ENCODE results near the gene CLSTN1.

Gene CLSTN1

GRCh38 chr1:9729523-9729922, 94.2 kb downstream of the CLSTN1 start:
- Histone ChIP-seq H2AFZ (ENCODE audit: low read length) (no peak overlapping the region), H3K4me3 (ENCODE audit: low read length in 2 of 2) (no peak overlapping the region), H4K91ac (ENCODE audit: low read depth, low read length, poor library complexity) (no peak overlapping the region), H3K36me3 (replicated peaks in 1 of 2; ENCODE audit: control insufficient read depth in 2 of 2, insufficient read depth in 2 of 2, low read length in 2 of 2) (peaks cover 45 to 72% of the 10 kb centered on the region in 2 donors), H3K9ac (ENCODE audit: low read depth, low read length, poor library complexity) (no peak overlapping the region), H3K27me3 (ENCODE audit: control insufficient read depth in 3 of 3, insufficient read depth in 3 of 3, low read depth in 1 of 3, low read length in 3 of 3) (no peaks in the 10 kb centered on the region), H3K27ac (replicated peaks; ENCODE audit: low read length) (no peak overlapping the region), H2BK5ac (ENCODE audit: low read length) (no peak overlapping the region), H2BK120ac (ENCODE audit: low read depth, low read length) (no peak overlapping the region), H3K4me2 (ENCODE audit: insufficient read depth, low read length, poor library complexity, severe bottlenecking) (no peak overlapping the region), H2BK12ac (ENCODE audit: low read length) (no peak overlapping the region), H3K23ac (ENCODE audit: low read depth, low read length, poor library complexity) (no peak overlapping the region), H4K8ac (ENCODE audit: low read depth, low read length) (no peak overlapping the region), H3K4me1 (ENCODE audit: control insufficient read depth in 2 of 2, insufficient read depth in 1 of 2, low read depth in 1 of 2, low read length in 2 of 2) (no peaks in the 10 kb centered on the region), H3K9me3 (replicated peaks in 1 of 2; ENCODE audit: control insufficient read depth in 2 of 2, insufficient read depth in 1 of 2, low read depth in 1 of 2, low read length in 2 of 2) (peaks cover 0 to 9% of the 10 kb centered on the region in 2 donors), H3K18ac (ENCODE audit: low read length) (no peak overlapping the region), H2BK15ac (ENCODE audit: low read length) (no peak overlapping the region), H3K79me1 (ENCODE audit: low read depth, low read length) (peaks cover 2% of the 10 kb centered on the region), H2AK5ac (ENCODE audit: low read depth, low read length) (no peak overlapping the region), H3K14ac (ENCODE audit: low read length) (no peak overlapping the region), H3K4ac (ENCODE audit: low read length) (no peak overlapping the region)
- no CpG with 5 or more reads among the region's 12 CpGs for WGBS, 2 donors (ENCODE audit: extremely low coverage in 2 of 2, insufficient read length in 2 of 2, insufficient replicate concordance in 1 of 2)
- no peak for DNase-seq (ENCODE audit: low spot score)

- H3K4me3 ChIP-seq (ENCODE audit: low read length in 2 of 2): no peak overlapping the region
- H3K9me3 ChIP-seq (replicated peaks in 1 of 2; ENCODE audit: control insufficient read depth in 2 of 2, insufficient read depth in 1 of 2, low read depth in 1 of 2, low read length in 2 of 2): peaks cover 0 to 7% of the 10 kb centered on the region in 2 donors
- no peak for DNase-seq (ENCODE audit: low spot score)
- H3K23ac ChIP-seq (ENCODE audit: low read depth, low read length, poor library complexity): no peak overlapping the region
- H3K4me1 ChIP-seq (ENCODE audit: control insufficient read depth in 2 of 2, insufficient read depth in 1 of 2, low read depth in 1 of 2, low read length in 2 of 2): no peaks in the 10 kb centered on the region
- H3K9ac ChIP-seq (ENCODE audit: low read depth, low read length, poor library complexity): no peak overlapping the region
- no CpG with 5 or more reads among the region's 33 CpGs for WGBS, 2 donors (ENCODE audit: extremely low coverage in 2 of 2, insufficient read length in 2 of 2, insufficient replicate concordance in 1 of 2)
- H3K4ac ChIP-seq (ENCODE audit: low read length): no peak overlapping the region
- H2BK5ac ChIP-seq (ENCODE audit: low read length): no peak overlapping the region
- H2AFZ ChIP-seq (ENCODE audit: low read length): no peak overlapping the region
- H4K8ac ChIP-seq (ENCODE audit: low read depth, low read length): no peak overlapping the region
- no peak overlapping the region for H2AK5ac ChIP-seq (ENCODE audit: low read depth, low read length)
- no peak overlapping the region for H3K14ac ChIP-seq (ENCODE audit: low read length)
- peaks cover 2% of the 10 kb centered on the region for H3K79me1 ChIP-seq (ENCODE audit: low read depth, low read length)
- H2BK120ac ChIP-seq (ENCODE audit: low read depth, low read length): no peak overlapping the region
- H4K91ac ChIP-seq (ENCODE audit: low read depth, low read length, poor library complexity): no peak overlapping the region
- H3K4me2 ChIP-seq (ENCODE audit: insufficient read depth, low read length, poor library complexity, severe bottlenecking): no peak overlapping the region
- no peak overlapping the region for H2BK15ac ChIP-seq (ENCODE audit: low read length)
- no peaks in the 10 kb centered on the region for H3K27me3 ChIP-seq (ENCODE audit: control insufficient read depth in 3 of 3, insufficient read depth in 3 of 3, low read depth in 1 of 3, low read length in 3 of 3)
- H2BK12ac ChIP-seq (ENCODE audit: low read length): no peak overlapping the region
- peaks cover 39 to 63% of the 10 kb centered on the region in 2 donors for H3K36me3 ChIP-seq (replicated peaks in 1 of 2; ENCODE audit: control insufficient read depth in 2 of 2, insufficient read depth in 2 of 2, low read length in 2 of 2)
- H3K27ac ChIP-seq (replicated peaks; ENCODE audit: low read length): no peak overlapping the region
- H3K18ac ChIP-seq (ENCODE audit: low read length): no peak overlapping the region
Observed at GRCh38 chr1:9728451-9729295, 95.1 kb downstream of the CLSTN1 start.

- Histone ChIP-seq H3K9me3 (replicated peaks in 1 of 2; ENCODE audit: control insufficient read depth in 2 of 2, insufficient read depth in 1 of 2, low read depth in 1 of 2, low read length in 2 of 2) (peaks cover 0 to 4% of the 10 kb centered on the region in 2 donors), H4K91ac (ENCODE audit: low read depth, low read length, poor library complexity) (no peak overlapping the region), H3K18ac (ENCODE audit: low read length) (no peak overlapping the region), H2BK15ac (ENCODE audit: low read length) (no peak overlapping the region), H2AK5ac (ENCODE audit: low read depth, low read length) (no peak overlapping the region), H3K23ac (ENCODE audit: low read depth, low read length, poor library complexity) (no peak overlapping the region), H3K27ac (replicated peaks; ENCODE audit: low read length) (no peak overlapping the region), H4K8ac (ENCODE audit: low read depth, low read length) (no peak overlapping the region), H3K79me1 (ENCODE audit: low read depth, low read length) (peaks cover 2% of the 10 kb centered on the region), H3K4ac (ENCODE audit: low read length) (no peak overlapping the region), H3K4me3 (ENCODE audit: low read length in 2 of 2) (no peak overlapping the region), H3K14ac (ENCODE audit: low read length) (no peak overlapping the region), H2AFZ (ENCODE audit: low read length) (no peak overlapping the region), H2BK5ac (ENCODE audit: low read length) (no peak overlapping the region), H3K27me3 (ENCODE audit: control insufficient read depth in 3 of 3, insufficient read depth in 3 of 3, low read depth in 1 of 3, low read length in 3 of 3) (no peaks in the 10 kb centered on the region), H2BK120ac (ENCODE audit: low read depth, low read length) (no peak overlapping the region), H3K4me1 (ENCODE audit: control insufficient read depth in 2 of 2, insufficient read depth in 1 of 2, low read depth in 1 of 2, low read length in 2 of 2) (no peaks in the 10 kb centered on the region), H3K4me2 (ENCODE audit: insufficient read depth, low read length, poor library complexity, severe bottlenecking) (no peak overlapping the region), H2BK12ac (ENCODE audit: low read length) (no peak overlapping the region), H3K9ac (ENCODE audit: low read depth, low read length, poor library complexity) (no peak overlapping the region), H3K36me3 (replicated peaks in 1 of 2; ENCODE audit: control insufficient read depth in 2 of 2, insufficient read depth in 2 of 2, low read length in 2 of 2) (peaks cover 25 to 47% of the 10 kb centered on the region in 2 donors)
- no peak for DNase-seq (ENCODE audit: low spot score)
- WGBS, 2 donors (ENCODE audit: extremely low coverage in 2 of 2, insufficient read length in 2 of 2, insufficient replicate concordance in 1 of 2): no CpG with 5 or more reads among the region's 25 CpGs
Observed at GRCh38 chr1:9726905-9727595, 96.7 kb downstream of the CLSTN1 start.

DNA sequence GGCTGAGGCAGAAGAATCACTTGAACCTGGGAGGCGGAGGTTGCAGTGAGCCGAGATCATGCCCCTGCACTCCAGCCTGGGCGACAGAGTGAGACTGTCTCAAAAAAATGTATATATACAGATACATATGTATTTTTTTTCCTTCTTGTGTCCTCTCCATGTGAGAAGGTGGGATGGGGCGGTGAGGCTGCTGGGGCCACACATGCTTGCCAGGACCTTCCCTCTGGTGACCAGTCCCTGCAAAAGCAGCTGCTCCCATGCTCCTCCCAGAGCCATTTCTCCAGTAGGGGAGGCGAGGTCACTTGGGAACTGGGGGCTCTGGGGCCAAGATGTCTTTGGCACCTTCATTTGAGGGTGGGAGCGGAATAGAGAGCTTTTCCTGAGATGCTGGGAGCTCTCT, 97.4 kb downstream of the CLSTN1 start:
- Histone ChIP-seq H3K27ac (replicated peaks; ENCODE audit: low read length) (no peak overlapping the region), H3K4me1 (ENCODE audit: control insufficient read depth in 2 of 2, insufficient read depth in 1 of 2, low read depth in 1 of 2, low read length in 2 of 2) (peaks cover 0 to 2% of the 10 kb centered on the region in 2 donors), H2BK12ac (ENCODE audit: low read length) (no peak overlapping the region), H2BK5ac (ENCODE audit: low read length) (no peak overlapping the region), H2BK15ac (ENCODE audit: low read length) (no peak overlapping the region), H3K4me2 (ENCODE audit: insufficient read depth, low read length, poor library complexity, severe bottlenecking) (no peak overlapping the region), H3K9ac (ENCODE audit: low read depth, low read length, poor library complexity) (no peak overlapping the region), H4K91ac (ENCODE audit: low read depth, low read length, poor library complexity) (no peak overlapping the region), H3K27me3 (ENCODE audit: control insufficient read depth in 3 of 3, insufficient read depth in 3 of 3, low read depth in 1 of 3, low read length in 3 of 3) (no peaks in the 10 kb centered on the region), H2BK120ac (ENCODE audit: low read depth, low read length) (no peak overlapping the region), H3K23ac (ENCODE audit: low read depth, low read length, poor library complexity) (no peak overlapping the region), H2AFZ (ENCODE audit: low read length) (no peak overlapping the region), H3K18ac (ENCODE audit: low read length) (no peak overlapping the region), H3K36me3 (replicated peaks in 1 of 2; ENCODE audit: control insufficient read depth in 2 of 2, insufficient read depth in 2 of 2, low read length in 2 of 2) (peaks cover 20 to 40% of the 10 kb centered on the region in 2 donors), H3K9me3 (replicated peaks in 1 of 2; ENCODE audit: control insufficient read depth in 2 of 2, insufficient read depth in 1 of 2, low read depth in 1 of 2, low read length in 2 of 2) (peaks cover 0 to 4% of the 10 kb centered on the region in 2 donors), H3K4me3 (ENCODE audit: low read length in 2 of 2) (no peak overlapping the region), H3K14ac (ENCODE audit: low read length) (no peak overlapping the region), H3K79me1 (ENCODE audit: low read depth, low read length) (peaks cover 2% of the 10 kb centered on the region), H2AK5ac (ENCODE audit: low read depth, low read length) (no peak overlapping the region), H4K8ac (ENCODE audit: low read depth, low read length) (no peak overlapping the region), H3K4ac (ENCODE audit: low read length) (no peak overlapping the region)
- DNase-seq (ENCODE audit: low spot score): no peak
- WGBS, 2 donors (ENCODE audit: extremely low coverage in 2 of 2, insufficient read length in 2 of 2, insufficient replicate concordance in 1 of 2): no CpG with 5 or more reads among the region's 6 CpGs

Data from neuronal stem cell (in vitro differentiated cells).